DND-41 (cell line): Measurements from ENCODE around the gene FRY.

Experiments
- CTCF ChIP-seq: IDR thresholded peaks from 2 replicates; pipeline ENCODE4 v1.5.1; 2012; ENCODE audit warnings: borderline replicate concordance, low read length, moderate library complexity, mild to moderate bottlenecking; ENCODE audit not compliant: poor library complexity, severe bottlenecking; ENCODE audit errors: extremely low read depth
- EZH2 ChIP-seq: IDR thresholded peaks from 3 replicates; pipeline ENCODE4 v1.6.1; 2012; ENCODE audit warnings: borderline replicate concordance, low read depth, mild to moderate bottlenecking, moderate library complexity, low read length, inconsistent platforms; ENCODE audit not compliant: severe bottlenecking

GRCh38 chr13:32009362-32009761 is 22.2 kb upstream of the FRY start:
- TF ChIP-seq CTCF (no peak), EZH2 (no peak)
